BLaER1 treated with 17β-estradiol and CSF1 and Interleukin-3, amounts not matched to agents 10 nM and 100 nM (cell line): ENCODE measurements around the gene STPG1.

Source experiments
- H3K27ac ChIP-seq, 11 experiments: shearing (Covaris generic); formaldehyde crosslinking; 2 replicates each; pipeline ENCODE4 v1.8.1; 2022
- H3K27me3 ChIP-seq, 11 experiments: shearing (Covaris generic); formaldehyde crosslinking; 2 replicates each; pipeline ENCODE4 v1.8.1; 2022
- H3K36me3 ChIP-seq, 11 experiments: shearing (Covaris generic); formaldehyde crosslinking; 2 replicates each; pipeline ENCODE4 v1.8.1; 2022
- H3K4me1 ChIP-seq, 10 experiments: shearing (Covaris generic); formaldehyde crosslinking; 2 replicates each; pipeline ENCODE4 v1.8.1; 2022
- H3K4me2 ChIP-seq, 11 experiments: shearing (Covaris generic); formaldehyde crosslinking; 2 replicates each; pipeline ENCODE4 v1.8.1; 2022
- H3K4me3 ChIP-seq, 10 experiments: shearing (Covaris generic); formaldehyde crosslinking; 2 replicates each; pipeline ENCODE4 v1.8.1; 2022
- H3K9ac ChIP-seq, 11 experiments: shearing (Covaris generic); formaldehyde crosslinking; 2 replicates each; pipeline ENCODE4 v1.8.1; 2022
- H3K9me3 ChIP-seq, 11 experiments: shearing (Covaris generic); formaldehyde crosslinking; replicated peaks in 1 of 11; 2 replicates each; pipeline ENCODE4 v1.8.1; 2022
- H4K20me1 ChIP-seq, 11 experiments: shearing (Covaris generic); formaldehyde crosslinking; 2 replicates each; pipeline ENCODE4 v1.8.1; 2022
- Cebpa-rat ChIP-seq, 11 experiments: shearing (Covaris generic); IDR thresholded peaks; 2 replicates each; pipeline ENCODE4 v1.8.1; 2022

The STPG1 gene

DNA sequence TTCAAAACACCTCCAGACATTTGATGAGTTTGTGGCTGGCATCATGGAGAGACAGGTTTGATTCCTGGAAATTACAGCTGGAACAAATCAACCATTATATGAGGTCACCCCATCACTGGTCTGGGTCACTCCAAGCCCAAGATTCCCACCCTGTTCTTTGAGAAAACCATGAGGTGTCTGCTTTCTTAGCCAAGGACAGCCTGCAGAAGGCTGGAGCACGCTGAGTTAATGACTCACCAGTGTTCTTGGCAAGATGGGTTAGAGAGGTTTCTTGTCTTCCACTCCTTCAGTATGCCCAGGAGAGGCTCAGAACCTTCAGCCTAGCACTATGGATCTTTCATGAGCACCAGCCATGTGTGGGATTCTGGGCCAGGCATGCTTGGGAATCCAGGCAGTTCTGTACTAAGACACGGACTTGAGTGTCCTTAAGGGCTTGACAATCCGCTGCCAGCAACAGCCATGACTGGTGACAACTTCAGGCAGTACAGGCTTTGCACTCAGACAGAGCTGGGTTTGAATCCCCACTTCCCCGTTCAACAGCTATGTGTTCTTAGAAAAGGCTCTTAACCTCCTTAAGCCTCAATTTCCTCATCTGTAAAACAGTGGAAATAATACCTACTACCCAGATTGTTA lies 50.5 kb downstream of the STPG1 start:
- peak overlapping the region in 2 of 11 experiments; percentile 5 to 13; a peak in 2 of 22 replicates for H3K4me2 ChIP-seq
- H4K20me1 ChIP-seq: no peaks in the 10 kb centered on the region; a peak in 1 of 22 replicates
- H3K36me3 ChIP-seq: no peaks in the 10 kb centered on the region
- TF ChIP-seq Cebpa-rat (IDR thresholded peaks at IDR 0.05): no peak
- H3K4me1 ChIP-seq: peaks cover 0 to 34% (median 15%) of the 10 kb centered on the region in 10 experiments; a peak in 12 of 20 replicates
- no peaks in the 10 kb centered on the region for H3K9me3 ChIP-seq
- no peaks in the 10 kb centered on the region for H3K27me3 ChIP-seq
- H3K9ac ChIP-seq: no peak overlapping the region
- H3K27ac ChIP-seq: no peak overlapping the region
- H3K4me3 ChIP-seq: no peak overlapping the region

DNA sequence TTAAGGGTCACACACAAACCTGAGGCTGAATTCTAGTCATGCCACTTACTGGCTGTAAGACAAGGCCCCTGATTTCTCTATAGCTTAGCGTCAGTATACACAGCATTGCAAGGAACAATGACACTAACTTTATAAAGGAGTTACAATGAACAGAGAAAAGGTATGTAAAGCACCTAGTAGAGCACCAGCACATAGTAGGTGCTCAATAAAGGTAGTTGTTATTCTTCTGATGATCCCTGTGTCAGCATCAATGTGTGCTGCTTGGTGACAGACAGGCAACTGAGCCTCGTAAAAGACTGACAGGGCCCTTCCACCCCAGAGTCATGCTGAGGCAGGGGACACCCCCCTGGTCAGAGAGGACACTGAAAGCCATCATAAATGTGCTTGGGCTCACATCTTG lies 51.2 kb downstream of the STPG1 start:
- Histone ChIP-seq H3K9me3 (no peaks in the 10 kb centered on the region), H3K36me3 (no peaks in the 10 kb centered on the region), H4K20me1 (no peaks in the 10 kb centered on the region; a peak in 1 of 22 replicates), H3K9ac (no peak overlapping the region), H3K27me3 (no peaks in the 10 kb centered on the region), H3K27ac (no peak overlapping the region), H3K4me2 (no peak overlapping the region), H3K4me1 (peaks cover 0 to 34% (median 15%) of the 10 kb centered on the region in 10 experiments; a peak in 12 of 20 replicates), H3K4me3 (no peak overlapping the region)
- no peak for TF ChIP-seq Cebpa-rat (IDR thresholded peaks at IDR 0.05)

DNA sequence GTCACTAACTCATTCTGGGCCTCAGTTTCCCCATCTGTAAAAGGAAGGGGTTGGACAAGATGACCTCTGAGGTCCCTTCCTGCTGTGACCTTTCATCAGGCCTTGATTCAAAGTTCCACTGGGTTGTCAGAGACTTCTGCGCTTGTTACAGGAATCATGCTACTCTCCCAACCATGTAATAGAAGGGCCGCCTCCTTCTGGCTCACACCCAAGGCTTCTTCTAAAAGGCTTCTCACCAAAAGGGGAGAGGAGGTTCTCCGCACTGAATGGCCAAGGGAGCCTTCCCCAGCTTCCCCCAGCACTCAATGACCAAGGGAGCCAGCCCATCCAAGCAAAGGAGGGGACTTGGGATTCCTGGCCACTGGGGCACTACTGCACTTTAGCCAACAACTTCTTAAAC lies 51.8 kb downstream of the STPG1 start:
- Histone ChIP-seq H3K9me3 (no peaks in the 10 kb centered on the region), H4K20me1 (no peaks in the 10 kb centered on the region; a peak in 1 of 22 replicates), H3K9ac (no peak overlapping the region), H3K27me3 (no peaks in the 10 kb centered on the region), H3K36me3 (no peaks in the 10 kb centered on the region), H3K4me3 (no peak overlapping the region), H3K4me1 (peaks cover 0 to 34% (median 15%) of the 10 kb centered on the region in 10 experiments; a peak in 12 of 20 replicates), H3K4me2 (no peak overlapping the region), H3K27ac (no peak overlapping the region)
- TF ChIP-seq Cebpa-rat (IDR thresholded peaks at IDR 0.05): no peak

DNA sequence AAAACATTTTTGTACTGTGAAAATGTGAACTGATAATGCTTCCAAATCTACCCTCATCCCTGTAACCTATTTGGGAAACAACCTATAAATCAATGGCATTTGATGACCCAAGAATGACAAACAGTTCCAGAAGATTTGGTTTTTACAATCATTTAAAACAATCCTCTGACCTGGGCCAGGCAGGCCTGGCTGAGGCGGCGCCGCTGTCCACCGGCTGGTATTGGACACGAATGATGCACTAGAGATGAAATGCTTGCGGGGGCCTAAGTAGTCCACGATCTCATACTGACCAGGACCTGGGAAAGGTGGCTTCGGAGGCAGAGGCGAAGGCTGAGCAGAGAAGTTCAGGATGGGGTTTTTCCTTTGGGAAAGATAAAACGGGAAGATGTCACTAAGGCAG lies 52.9 kb downstream of the STPG1 start:
- H3K9me3 ChIP-seq: no peaks in the 10 kb centered on the region
- H3K27me3 ChIP-seq: no peaks in the 10 kb centered on the region
- no peaks in the 10 kb centered on the region; a peak in 1 of 22 replicates for H4K20me1 ChIP-seq
- no peak for TF ChIP-seq Cebpa-rat (IDR thresholded peaks at IDR 0.05)
- no peak overlapping the region for H3K9ac ChIP-seq
- peaks cover 0 to 29% (median 13%) of the 10 kb centered on the region in 10 experiments; a peak in 12 of 20 replicates for H3K4me1 ChIP-seq
- H3K4me3 ChIP-seq: no peak overlapping the region
- H3K27ac ChIP-seq: no peak overlapping the region
- H3K4me2 ChIP-seq: no peak overlapping the region
- no peaks in the 10 kb centered on the region for H3K36me3 ChIP-seq

DNA sequence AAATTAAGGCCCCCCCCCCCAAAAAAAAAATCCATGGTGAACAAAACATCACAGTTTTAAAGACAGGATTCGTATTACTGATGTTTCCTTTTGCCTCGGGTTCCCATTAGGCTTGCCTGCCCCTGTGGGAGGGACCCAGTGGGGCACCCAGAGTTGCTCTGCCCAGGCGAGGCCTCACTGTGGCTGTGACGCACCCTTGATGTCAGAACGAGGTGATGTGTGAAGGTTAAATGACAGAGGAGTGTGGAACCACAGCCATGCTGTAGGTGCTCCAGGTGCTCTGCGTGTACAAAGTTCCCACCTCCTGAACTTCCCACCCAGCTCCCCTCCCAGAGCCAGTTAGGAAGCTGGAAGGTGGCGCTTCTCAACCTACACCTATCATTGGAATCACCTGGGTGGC lies 56.5 kb downstream of the STPG1 start:
- Histone ChIP-seq H3K4me3 (no peak overlapping the region), H4K20me1 (no peaks in the 10 kb centered on the region; a peak in 1 of 22 replicates), H3K4me2 (no peak overlapping the region), H3K27me3 (no peaks in the 10 kb centered on the region), H3K27ac (no peak overlapping the region), H3K9ac (no peak overlapping the region), H3K9me3 (no peaks in the 10 kb centered on the region), H3K4me1 (peaks cover 5 to 16% (median 8%) of the 10 kb centered on the region in 10 experiments; a peak in 18 of 20 replicates), H3K36me3 (no peaks in the 10 kb centered on the region)
- no peak for TF ChIP-seq Cebpa-rat (IDR thresholded peaks at IDR 0.05)

DNA sequence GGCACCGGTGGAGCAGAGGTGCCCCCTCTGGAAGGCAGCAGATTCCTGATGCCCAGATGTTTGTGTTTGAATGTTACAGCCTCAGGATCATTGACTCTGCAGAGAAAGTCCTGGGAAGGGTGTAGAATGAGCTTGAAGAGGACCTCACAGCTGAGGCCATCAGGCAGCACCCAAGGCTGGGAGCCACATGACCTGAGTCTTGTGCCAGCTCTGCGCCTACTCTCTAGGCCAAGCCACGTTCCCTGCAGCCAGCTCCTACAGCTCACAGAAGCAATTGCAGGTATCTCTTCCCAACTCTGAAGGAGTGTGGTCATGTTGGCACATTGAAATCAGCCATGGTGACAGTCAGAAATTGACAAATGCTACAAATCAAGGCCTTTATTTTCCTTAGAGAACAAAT lies 58.1 kb downstream of the STPG1 start:
- Histone ChIP-seq H3K4me1 (peaks cover 12 to 30% (median 19%) of the 10 kb centered on the region in 10 experiments; a peak in 19 of 20 replicates), H3K27ac (no peak overlapping the region), H3K4me2 (no peak overlapping the region), H3K9ac (no peak overlapping the region), H3K36me3 (no peaks in the 10 kb centered on the region), H3K9me3 (no peaks in the 10 kb centered on the region), H3K4me3 (no peak overlapping the region), H3K27me3 (no peaks in the 10 kb centered on the region), H4K20me1 (no peaks in the 10 kb centered on the region; a peak in 1 of 22 replicates)
- TF ChIP-seq Cebpa-rat (IDR thresholded peaks at IDR 0.05): no peak

DNA sequence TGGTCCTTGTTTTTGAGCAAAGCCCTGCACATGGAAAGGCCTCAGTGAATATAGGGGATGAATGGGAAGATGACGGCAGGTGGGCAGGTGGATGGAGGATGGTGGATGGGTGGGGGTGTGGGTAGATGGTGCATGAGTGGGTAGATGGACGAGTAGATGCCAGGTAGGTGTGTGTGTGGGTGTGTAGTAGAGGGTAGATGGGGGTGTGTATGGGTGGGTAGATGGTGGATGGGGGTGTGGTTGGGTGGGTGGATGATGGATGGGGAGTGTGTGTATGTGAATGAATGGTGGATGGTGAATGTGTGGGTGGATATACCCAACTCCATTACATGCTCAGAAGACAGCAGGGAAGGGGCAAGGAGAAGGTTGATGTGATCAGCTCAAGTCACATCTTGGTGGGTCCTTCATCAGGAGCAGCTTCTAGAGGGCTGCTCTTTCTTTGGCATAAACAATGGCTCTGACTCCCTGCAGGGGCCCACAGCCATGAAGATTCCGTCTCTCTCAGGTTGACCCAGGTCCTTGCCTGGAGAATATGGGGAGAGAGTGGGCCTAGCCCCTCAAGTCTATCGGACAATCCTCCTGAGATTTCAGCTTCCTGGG lies 60.2 kb downstream of the STPG1 start:
- no peak for TF ChIP-seq Cebpa-rat (IDR thresholded peaks at IDR 0.05)
- H3K4me1 ChIP-seq: peaks cover 12 to 35% (median 20%) of the 10 kb centered on the region in 10 experiments
- no peak overlapping the region for H3K4me3 ChIP-seq
- H3K36me3 ChIP-seq: no peaks in the 10 kb centered on the region
- no peak overlapping the region for H3K27ac ChIP-seq
- H3K9ac ChIP-seq: no peak overlapping the region
- H4K20me1 ChIP-seq: no peaks in the 10 kb centered on the region; a peak in 1 of 22 replicates
- no peaks in the 10 kb centered on the region for H3K27me3 ChIP-seq
- no peaks in the 10 kb centered on the region for H3K9me3 ChIP-seq
- no peak overlapping the region for H3K4me2 ChIP-seq

DNA sequence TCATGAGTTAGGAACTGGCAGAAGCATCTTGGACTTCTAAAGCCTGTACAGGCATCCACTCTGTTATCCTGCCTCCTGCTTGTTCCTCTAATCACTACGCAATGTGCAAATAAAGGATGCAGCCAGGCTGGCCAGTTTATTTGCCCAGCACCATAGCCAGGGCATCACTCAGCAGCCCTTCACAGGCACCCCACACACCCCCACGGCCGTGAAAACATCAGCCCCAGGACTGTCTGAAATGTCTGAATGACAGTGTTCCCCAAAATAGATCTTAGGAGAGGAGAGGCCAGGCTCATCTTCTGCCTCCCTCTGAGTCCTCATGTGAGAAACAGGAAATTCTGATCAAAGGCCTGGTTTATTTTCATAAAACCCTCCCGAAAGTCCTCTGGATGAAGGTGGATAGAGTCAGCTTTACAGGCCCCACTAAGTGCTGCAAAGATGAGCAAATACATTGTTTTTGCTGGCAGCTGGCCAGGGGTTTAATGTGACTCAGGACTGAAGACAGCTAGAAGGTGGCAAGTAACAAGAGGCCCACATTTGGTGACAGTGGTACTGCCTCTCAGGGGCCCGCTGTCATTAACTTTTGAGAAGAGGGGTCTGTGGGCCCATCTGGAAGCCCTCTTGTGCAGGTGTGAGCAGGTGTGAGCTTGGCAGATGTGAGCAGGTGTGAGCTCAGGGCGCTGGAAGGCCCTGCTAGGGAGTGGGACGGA lies 61.5 kb downstream of the STPG1 start:
- Histone ChIP-seq H3K27ac (no peak overlapping the region), H3K27me3 (no peaks in the 10 kb centered on the region), H3K4me1 (peaks cover 18 to 38% (median 26%) of the 10 kb centered on the region in 10 experiments), H4K20me1 (no peaks in the 10 kb centered on the region), H3K9ac (no peak overlapping the region), H3K9me3 (no peaks in the 10 kb centered on the region), H3K4me2 (peak overlapping the region; percentile 5 to 76 (median 50); a peak in 21 of 22 replicates), H3K36me3 (no peaks in the 10 kb centered on the region), H3K4me3 (no peak overlapping the region)
- TF ChIP-seq Cebpa-rat (IDR thresholded peaks at IDR 0.05): no peak

DNA sequence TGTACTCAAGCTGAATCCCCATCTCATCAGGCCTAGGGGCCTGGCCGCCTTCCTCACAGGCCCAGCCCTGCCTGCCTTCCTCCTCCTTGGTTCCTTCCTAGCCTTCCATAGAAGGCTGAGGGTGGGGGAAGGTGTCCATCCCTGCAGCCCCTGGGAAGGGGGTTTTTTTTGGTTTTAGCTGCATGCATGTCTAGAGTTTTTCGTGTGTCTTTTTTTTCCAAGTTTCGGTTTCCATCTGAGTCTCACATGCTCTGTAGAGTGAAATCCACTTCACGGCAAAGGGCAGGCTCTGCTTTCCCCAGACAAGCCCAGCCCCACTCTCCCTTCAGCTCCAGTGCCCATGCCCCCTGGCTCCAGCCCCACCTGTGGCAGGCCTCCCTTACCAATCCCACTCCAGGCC lies 62.3 kb downstream of the STPG1 start:
- no peak overlapping the region for H3K4me3 ChIP-seq
- TF ChIP-seq Cebpa-rat (IDR thresholded peaks at IDR 0.05): no peak
- no peaks in the 10 kb centered on the region for H3K27me3 ChIP-seq
- H3K4me1 ChIP-seq: peaks cover 18 to 38% (median 26%) of the 10 kb centered on the region in 10 experiments
- H3K4me2 ChIP-seq: peak overlapping the region in 8 of 11 experiments; percentile 1 to 52 (median 26); a peak in 12 of 22 replicates
- no peaks in the 10 kb centered on the region for H3K36me3 ChIP-seq
- H3K9me3 ChIP-seq: no peaks in the 10 kb centered on the region
- no peak overlapping the region; a peak in 1 of 22 replicates for H3K27ac ChIP-seq
- no peaks in the 10 kb centered on the region for H4K20me1 ChIP-seq
- H3K9ac ChIP-seq: no peak overlapping the region
